ENCODE measurements around the gene TNS2.
"Not testable (repeated sequence)": the region's sequence is repeated elsewhere in the genome, so short reads cannot be mapped to it uniquely, and the experiment has no call there.

TNS2 gene

DNA sequence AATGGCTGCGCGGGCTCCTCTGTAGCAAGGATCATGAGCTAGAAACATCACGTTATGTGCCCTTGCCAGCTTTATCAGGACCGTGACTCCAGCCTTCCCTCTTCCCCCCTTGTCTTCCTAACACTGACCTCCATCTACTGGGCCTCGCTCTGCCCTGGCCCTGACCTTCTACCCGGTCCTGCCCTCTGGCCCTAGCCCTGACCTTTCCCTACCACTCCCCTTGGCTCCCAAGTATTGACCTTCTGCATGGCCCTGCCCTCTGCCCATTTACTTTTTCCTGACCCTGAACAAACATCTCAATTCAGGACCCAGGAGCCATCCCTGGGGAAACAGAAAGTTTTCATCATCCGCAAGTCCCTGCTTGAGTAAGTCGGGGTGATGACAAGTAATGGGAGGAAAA is 55.4 kb downstream of the TNS2 start:
- peaks cover 0 to 18% (median 12%) of the 10 kb centered on the region in 5 donors for H3K4me1 ChIP-seq (ENCODE audit: control insufficient read depth in 5 of 5, insufficient read depth in 5 of 5, low read length in 5 of 5)
- H3K9me3 ChIP-seq (ENCODE audit: control insufficient read depth in 5 of 5, low read length in 5 of 5) = no peaks in the 10 kb centered on the region
- H3K9ac ChIP-seq (ENCODE audit: low read length in 5 of 5) = no peak overlapping the region
- no peaks in the 10 kb centered on the region for H3K27me3 ChIP-seq (ENCODE audit: control insufficient read depth in 5 of 5, insufficient read depth in 4 of 5, low read length in 5 of 5)
- H3K4me3 ChIP-seq (ENCODE audit: low read depth in 1 of 5, low read length in 5 of 5) = no peak overlapping the region
- no peak overlapping the region for H3K27ac ChIP-seq (ENCODE audit: low read depth, low read length)
- H3K36me3 ChIP-seq (ENCODE audit: control insufficient read depth in 5 of 5, insufficient read depth in 5 of 5, low read length in 5 of 5) = peaks cover 0 to 16% (median 4%) of the 10 kb centered on the region in 5 donors

DNA sequence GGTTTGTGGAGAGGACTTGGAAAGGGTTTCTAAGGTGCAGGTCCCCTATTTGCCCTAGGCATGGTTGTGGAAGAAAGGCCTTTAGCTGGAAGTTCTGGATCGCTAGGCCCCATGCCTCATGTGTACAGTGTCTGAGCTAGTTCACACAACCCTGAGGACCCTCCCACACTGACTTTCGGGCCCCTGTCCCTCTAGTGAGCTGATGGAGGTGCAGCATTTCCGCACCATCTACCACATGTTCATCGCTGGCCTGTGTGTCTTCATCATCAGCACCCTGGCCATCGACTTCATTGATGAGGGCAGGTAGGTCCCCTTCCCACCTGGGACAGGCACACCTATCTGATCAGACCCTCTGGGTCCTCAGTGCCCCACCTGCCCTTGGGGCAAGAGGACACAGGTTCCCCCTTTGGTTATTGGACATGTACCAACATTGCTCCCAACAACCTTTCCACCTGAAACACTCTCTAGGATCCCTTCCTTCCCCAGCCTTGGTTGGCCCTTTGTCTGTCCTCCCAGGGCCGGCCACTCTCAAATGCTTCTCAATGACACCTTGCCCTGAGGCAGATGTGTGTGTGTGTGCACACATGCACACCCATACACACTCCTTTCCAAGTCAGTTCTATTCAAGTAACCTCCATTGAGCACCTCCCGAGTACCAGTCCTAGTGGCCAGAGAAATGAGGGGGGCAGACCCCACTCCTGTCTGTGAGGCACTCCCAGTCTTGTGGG is 56.0 kb downstream of the TNS2 start:
- Histone ChIP-seq H3K9ac (ENCODE audit: low read length in 5 of 5) (no peak overlapping the region), H3K4me1 (ENCODE audit: control insufficient read depth in 5 of 5, insufficient read depth in 5 of 5, low read length in 5 of 5) (peaks cover 0 to 18% (median 12%) of the 10 kb centered on the region in 5 donors), H3K36me3 (ENCODE audit: control insufficient read depth in 5 of 5, insufficient read depth in 5 of 5, low read length in 5 of 5) (peaks cover 0 to 13% (median 2%) of the 10 kb centered on the region in 5 donors), H3K4me3 (ENCODE audit: low read depth in 1 of 5, low read length in 5 of 5) (no peak overlapping the region), H3K27me3 (ENCODE audit: control insufficient read depth in 5 of 5, insufficient read depth in 4 of 5, low read length in 5 of 5) (no peaks in the 10 kb centered on the region), H3K27ac (ENCODE audit: low read depth, low read length) (no peak overlapping the region), H3K9me3 (ENCODE audit: control insufficient read depth in 5 of 5, low read length in 5 of 5) (no peaks in the 10 kb centered on the region)

DNA sequence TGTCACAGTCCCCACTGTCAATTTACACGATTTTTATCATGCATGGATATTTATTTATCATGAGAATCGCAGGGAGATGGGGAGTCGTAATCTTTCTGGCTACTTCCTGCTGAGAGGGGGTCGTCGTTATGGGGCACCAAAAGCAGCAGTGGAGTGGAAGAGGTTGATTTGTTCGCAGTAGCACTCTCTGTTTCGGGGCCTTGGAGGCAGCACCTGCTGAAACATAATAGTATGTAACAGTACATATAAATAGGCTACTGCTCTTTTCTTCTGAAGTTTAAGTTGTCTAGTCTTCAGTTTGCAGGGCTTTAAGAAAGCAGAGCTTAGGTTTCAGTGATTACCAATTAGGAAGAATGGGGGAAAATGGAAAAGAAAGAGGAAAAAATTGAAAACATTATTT is 57.3 kb downstream of the TNS2 start:
- no peak overlapping the region for H3K4me3 ChIP-seq (ENCODE audit: low read depth in 1 of 5, low read length in 5 of 5)
- H3K4me1 ChIP-seq (ENCODE audit: control insufficient read depth in 5 of 5, insufficient read depth in 5 of 5, low read length in 5 of 5) = peaks cover 0 to 18% (median 11%) of the 10 kb centered on the region in 5 donors
- H3K9me3 ChIP-seq (ENCODE audit: control insufficient read depth in 5 of 5, low read length in 5 of 5) = no peaks in the 10 kb centered on the region
- H3K27me3 ChIP-seq (ENCODE audit: control insufficient read depth in 5 of 5, insufficient read depth in 4 of 5, low read length in 5 of 5) = no peaks in the 10 kb centered on the region
- H3K27ac ChIP-seq (ENCODE audit: low read depth, low read length) = no peak overlapping the region
- H3K36me3 ChIP-seq (ENCODE audit: control insufficient read depth in 5 of 5, insufficient read depth in 5 of 5, low read length in 5 of 5) = peaks cover 0 to 3% (median 0%) of the 10 kb centered on the region in 5 donors
- no peak overlapping the region for H3K9ac ChIP-seq (ENCODE audit: low read length in 5 of 5)

DNA sequence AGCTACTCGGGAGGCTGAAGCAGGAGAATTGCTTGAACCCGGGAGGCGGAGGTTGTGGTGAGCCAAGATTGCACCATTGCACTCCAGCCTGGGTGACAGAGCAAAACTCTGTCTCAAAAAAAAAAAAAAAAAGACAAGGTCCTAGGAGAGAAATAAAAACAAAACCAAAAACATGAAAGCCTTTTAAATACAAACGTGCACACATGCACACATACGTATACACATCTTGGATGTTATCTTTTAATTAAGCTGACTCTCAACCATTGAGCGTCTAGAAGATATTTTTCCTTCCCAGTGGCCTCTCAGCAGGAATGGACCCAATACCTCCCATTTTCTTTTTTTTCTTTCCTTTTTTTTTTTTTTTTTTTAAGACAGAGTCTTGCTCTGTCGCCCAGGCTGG is 62.6 kb downstream of the TNS2 start:
- not testable (repeated sequence) for H3K4me3 ChIP-seq (ENCODE audit: low read depth in 1 of 5, low read length in 5 of 5)

DNA sequence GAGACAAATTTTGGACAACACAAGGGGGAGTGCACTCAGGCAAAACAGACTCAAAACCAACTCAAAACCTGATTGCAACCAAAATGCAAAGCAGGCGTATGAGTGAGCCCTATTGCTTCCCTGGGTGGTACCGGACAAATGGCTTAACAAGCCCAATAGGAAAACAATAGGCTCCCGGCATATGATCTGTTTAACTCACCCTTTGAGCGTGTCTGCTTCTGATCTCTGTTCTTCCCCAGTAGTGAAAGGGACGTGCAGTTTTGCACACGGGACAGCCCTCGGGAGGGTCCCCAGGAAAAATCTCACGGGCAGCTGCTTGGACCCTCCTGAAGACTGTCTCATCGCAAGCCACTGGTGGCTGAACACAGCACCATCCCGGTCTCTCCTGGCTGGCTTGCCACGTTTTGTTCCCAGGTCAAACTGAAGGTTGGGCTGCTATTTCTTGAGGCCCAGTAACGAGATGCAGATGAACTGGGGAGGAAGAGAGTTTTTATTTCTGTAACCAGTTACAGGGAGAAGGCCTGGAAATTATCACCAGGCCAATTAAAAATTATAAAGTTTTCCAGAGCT is 63.4 kb downstream of the TNS2 start:
- Histone ChIP-seq H3K27ac (ENCODE audit: low read depth, low read length) (no peak overlapping the region), H3K4me3 (ENCODE audit: low read depth in 1 of 5, low read length in 5 of 5) (no peak overlapping the region), H3K27me3 (ENCODE audit: control insufficient read depth in 5 of 5, insufficient read depth in 4 of 5, low read length in 5 of 5) (no peaks in the 10 kb centered on the region)

More for the DNA sequence above, 62.6 kb downstream of the TNS2 start:
- not testable (repeated sequence) for H3K4me1 ChIP-seq (ENCODE audit: control insufficient read depth in 5 of 5, insufficient read depth in 5 of 5, low read length in 5 of 5); H3K27ac ChIP-seq (ENCODE audit: low read depth, low read length); H3K36me3 ChIP-seq (ENCODE audit: control insufficient read depth in 5 of 5, insufficient read depth in 5 of 5, low read length in 5 of 5); H3K9me3 ChIP-seq (ENCODE audit: control insufficient read depth in 5 of 5, low read length in 5 of 5); H3K9ac ChIP-seq (ENCODE audit: low read length in 5 of 5); H3K27me3 ChIP-seq (ENCODE audit: control insufficient read depth in 5 of 5, insufficient read depth in 4 of 5, low read length in 5 of 5)

DNA sequence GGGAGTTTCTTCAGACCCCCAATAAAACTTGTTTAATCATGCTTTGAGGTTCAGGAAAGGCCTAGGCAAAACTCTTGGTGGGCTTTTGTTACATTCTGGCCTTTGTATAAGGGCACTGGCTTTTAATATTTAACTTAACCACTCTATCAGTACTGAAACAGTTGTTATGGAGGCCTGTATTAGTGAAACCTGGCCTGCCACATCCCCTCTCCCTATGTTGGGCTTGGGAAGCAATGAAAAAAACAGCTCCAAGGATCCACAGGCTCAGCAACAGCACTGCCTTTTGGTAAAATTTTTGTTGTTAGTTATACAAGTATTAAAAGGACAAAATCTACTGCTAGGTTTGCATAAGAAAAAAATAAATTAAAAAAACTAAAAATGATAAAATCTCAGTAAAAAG is 64.1 kb downstream of the TNS2 start:
- H3K4me3 ChIP-seq (ENCODE audit: low read depth in 1 of 5, low read length in 5 of 5) = no peak overlapping the region
- no peak overlapping the region for H3K9ac ChIP-seq (ENCODE audit: low read length in 5 of 5)
- H3K27me3 ChIP-seq (ENCODE audit: control insufficient read depth in 5 of 5, insufficient read depth in 4 of 5, low read length in 5 of 5) = peaks cover 0 to 2% (median 0%) of the 10 kb centered on the region in 5 donors
- no peak overlapping the region for H3K27ac ChIP-seq (ENCODE audit: low read depth, low read length)
- H3K9me3 ChIP-seq (ENCODE audit: control insufficient read depth in 5 of 5, low read length in 5 of 5) = no peaks in the 10 kb centered on the region
- peaks cover 0 to 3% (median 0%) of the 10 kb centered on the region in 5 donors for H3K4me1 ChIP-seq (ENCODE audit: control insufficient read depth in 5 of 5, insufficient read depth in 5 of 5, low read length in 5 of 5)
- H3K36me3 ChIP-seq (ENCODE audit: control insufficient read depth in 5 of 5, insufficient read depth in 5 of 5, low read length in 5 of 5) = no peaks in the 10 kb centered on the region

More for the DNA sequence above, 63.4 kb downstream of the TNS2 start:
- peaks cover 0 to 3% (median 0%) of the 10 kb centered on the region in 5 donors for H3K4me1 ChIP-seq (ENCODE audit: control insufficient read depth in 5 of 5, insufficient read depth in 5 of 5, low read length in 5 of 5)
- no peaks in the 10 kb centered on the region for H3K9me3 ChIP-seq (ENCODE audit: control insufficient read depth in 5 of 5, low read length in 5 of 5)
- H3K9ac ChIP-seq (ENCODE audit: low read length in 5 of 5) = no peak overlapping the region
- no peaks in the 10 kb centered on the region for H3K36me3 ChIP-seq (ENCODE audit: control insufficient read depth in 5 of 5, insufficient read depth in 5 of 5, low read length in 5 of 5)
